GM13977 (cell line): Measurements from ENCODE around the gene LINC01488.

Experiments used
- DNase-seq: peaks from one replicate; pipeline ENCODE4 v3.0.0; 2012; ENCODE audit warnings: low spot score
- in situ Hi-C: fragments of 300-500 bp; cut with MboI; formaldehyde crosslinking; loops from one replicate; pipeline ENCODE4 v1.12.0; 2022; ENCODE audit warnings: low sequenced_read_pairs, low pct_unique_long_range_greater_than_20kb, mixed read lengths, inconsistent platforms; ENCODE audit not compliant: unreplicated experiment
- TF ChIP-seq, protein P1 (sequence below): IDR thresholded peaks from 2 replicates; pipeline ENCODE4 v1.5.1; 2012; ENCODE audit warnings: mild to moderate bottlenecking, control low read depth; ENCODE audit not compliant: insufficient read depth; ENCODE audit errors: extremely low read depth, missing control alignments

LINC01488 gene

DNA sequence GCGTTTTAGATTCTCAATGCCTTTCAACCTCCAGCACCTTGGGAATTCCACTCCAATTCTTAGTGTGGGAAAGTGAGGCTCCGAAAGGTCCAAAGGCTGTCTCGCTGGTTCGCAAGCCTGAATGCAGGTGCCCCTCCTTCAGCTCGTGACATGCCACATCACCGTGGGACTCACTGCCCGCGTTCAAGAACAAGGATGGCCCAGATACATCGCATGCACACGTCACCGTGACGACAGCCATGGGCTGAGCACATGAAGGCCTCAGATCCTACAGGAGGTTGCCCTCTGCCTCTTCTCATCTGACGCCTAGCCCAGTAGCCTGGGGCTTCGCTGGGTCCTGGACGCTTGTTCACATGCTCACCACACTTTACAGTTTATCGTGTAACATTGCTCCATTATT is 4.4 kb upstream of the LINC01488 start:
- in situ Hi-C loops = no loop called here
- TF ChIP-seq, protein P1, sequence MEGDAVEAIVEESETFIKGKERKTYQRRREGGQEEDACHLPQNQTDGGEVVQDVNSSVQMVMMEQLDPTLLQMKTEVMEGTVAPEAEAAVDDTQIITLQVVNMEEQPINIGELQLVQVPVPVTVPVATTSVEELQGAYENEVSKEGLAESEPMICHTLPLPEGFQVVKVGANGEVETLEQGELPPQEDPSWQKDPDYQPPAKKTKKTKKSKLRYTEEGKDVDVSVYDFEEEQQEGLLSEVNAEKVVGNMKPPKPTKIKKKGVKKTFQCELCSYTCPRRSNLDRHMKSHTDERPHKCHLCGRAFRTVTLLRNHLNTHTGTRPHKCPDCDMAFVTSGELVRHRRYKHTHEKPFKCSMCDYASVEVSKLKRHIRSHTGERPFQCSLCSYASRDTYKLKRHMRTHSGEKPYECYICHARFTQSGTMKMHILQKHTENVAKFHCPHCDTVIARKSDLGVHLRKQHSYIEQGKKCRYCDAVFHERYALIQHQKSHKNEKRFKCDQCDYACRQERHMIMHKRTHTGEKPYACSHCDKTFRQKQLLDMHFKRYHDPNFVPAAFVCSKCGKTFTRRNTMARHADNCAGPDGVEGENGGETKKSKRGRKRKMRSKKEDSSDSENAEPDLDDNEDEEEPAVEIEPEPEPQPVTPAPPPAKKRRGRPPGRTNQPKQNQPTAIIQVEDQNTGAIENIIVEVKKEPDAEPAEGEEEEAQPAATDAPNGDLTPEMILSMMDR = no peak
- DNase-seq = no peak

DNA sequence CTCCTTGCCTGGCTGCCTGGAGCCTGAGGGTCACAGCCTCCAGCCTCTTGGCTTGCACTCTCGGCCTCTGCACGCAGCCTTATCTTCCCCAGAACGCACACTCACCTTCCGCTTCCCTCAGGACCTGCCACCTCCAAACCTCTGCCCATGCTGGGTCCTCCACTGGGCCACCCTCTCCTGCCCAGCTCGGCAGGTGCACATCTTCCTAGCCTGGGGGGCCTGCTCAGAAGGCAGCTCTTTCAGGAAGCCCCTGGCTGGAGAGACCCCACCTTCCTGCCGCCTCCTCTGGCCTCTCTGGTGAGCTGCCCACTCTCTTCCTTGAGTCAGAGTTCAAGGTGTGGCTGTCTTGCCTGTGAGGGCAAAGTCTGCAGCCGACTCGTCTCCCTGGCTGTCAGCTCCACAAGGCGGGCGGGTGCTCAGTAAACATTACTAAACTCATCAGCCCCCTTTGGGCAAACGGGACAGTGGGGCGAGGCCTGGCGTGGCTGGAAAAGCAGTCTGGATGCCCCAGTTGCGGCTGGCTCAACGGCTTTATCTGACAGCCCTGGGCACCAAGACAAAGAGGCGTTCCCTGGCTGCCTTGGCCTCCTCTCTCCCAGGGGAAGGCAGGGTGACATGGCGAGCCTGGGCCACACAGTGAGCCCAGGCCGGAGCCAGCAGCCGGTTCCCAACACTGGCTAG is 1.7 kb upstream of the LINC01488 start:
- TF ChIP-seq, protein P1 = no peak
- in situ Hi-C loops = no loop called here
- DNase-seq = no peak

DNA sequence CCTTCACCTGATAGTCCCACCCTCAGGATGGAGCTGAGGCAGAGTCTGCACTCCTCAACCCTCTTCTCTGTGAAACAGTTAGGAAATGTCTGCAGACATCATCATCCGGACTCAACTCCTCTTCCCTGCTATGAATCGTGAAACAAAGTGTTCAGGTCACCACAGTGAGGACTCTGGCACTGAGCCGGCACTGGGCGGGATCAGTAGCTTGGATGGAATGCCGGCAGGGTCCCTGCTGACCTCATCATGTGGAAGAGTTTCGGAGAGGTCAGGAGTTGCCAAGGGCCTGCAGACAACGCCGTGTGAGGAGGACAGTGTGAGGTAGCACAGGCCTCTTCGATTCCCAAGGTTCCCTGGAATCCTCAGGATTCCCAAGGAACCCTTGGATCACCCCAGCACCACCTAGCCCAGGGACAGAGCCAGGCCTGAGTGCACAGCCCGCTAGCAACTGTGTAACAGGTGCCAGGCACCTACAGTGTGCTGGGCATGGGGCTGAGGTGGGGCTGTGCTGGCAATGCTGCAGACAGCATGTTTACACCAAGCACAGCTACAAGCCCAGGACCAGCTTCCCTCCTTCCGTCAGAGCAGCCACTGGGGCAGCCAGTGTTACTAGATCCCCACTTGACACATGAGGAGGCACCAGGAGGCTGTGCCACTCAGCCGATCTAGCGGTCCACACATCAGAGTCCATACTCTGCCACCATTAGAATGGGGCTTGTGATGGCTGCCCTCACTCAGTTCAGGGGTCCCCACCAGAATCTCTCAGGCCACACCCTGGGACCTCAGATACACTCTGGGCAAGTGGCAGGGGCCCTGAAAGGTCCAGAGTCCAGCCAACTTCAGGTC is 693 bp upstream of the LINC01488 start:
- DNase-seq = no peak
- TF ChIP-seq, protein P1 = no peak
- in situ Hi-C loops = no loop called here

DNA sequence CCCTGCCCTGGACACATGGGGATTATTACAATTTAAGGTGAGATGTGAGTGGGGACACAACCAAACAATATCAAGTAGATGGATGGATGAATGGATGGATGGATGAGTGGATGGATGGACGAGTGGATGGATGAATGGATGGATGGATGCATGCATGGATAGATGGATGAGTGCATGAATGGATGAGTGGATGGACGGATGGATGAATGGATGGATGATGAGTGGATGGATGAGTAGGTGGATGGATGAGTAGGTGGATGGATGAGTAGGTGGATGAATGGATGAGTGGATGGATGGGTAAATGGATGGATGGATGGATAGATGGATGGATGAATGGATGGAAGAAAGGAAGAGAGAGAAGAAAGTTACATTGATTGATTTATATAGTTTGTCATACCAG is 859 bp downstream of the LINC01488 start:
- in situ Hi-C loops = no loop called here
- TF ChIP-seq, protein P1 = no peak
- no peak for DNase-seq

DNA sequence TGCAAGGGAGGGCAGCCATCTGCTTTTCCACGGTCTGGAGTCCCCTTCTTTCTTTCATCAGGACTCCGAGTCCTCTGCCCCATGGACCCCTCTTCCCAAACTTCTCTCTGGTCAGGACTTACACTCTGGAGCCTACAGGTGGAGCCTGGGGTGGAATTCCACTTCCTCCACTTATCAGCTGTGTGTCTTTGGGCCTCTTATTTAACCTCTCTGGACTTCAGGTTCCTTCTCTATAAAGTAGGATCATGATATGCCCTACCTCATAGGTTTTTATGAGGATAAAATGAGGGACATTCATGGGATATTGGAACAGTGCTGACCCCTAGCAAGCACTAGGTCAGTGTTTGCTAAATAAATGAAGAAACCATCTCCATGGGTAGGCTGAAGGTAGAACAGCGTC is 1.7 kb downstream of the LINC01488 start:
- TF ChIP-seq, protein P1 = no peak
- in situ Hi-C loops = no loop called here
- DNase-seq = no peak

DNA sequence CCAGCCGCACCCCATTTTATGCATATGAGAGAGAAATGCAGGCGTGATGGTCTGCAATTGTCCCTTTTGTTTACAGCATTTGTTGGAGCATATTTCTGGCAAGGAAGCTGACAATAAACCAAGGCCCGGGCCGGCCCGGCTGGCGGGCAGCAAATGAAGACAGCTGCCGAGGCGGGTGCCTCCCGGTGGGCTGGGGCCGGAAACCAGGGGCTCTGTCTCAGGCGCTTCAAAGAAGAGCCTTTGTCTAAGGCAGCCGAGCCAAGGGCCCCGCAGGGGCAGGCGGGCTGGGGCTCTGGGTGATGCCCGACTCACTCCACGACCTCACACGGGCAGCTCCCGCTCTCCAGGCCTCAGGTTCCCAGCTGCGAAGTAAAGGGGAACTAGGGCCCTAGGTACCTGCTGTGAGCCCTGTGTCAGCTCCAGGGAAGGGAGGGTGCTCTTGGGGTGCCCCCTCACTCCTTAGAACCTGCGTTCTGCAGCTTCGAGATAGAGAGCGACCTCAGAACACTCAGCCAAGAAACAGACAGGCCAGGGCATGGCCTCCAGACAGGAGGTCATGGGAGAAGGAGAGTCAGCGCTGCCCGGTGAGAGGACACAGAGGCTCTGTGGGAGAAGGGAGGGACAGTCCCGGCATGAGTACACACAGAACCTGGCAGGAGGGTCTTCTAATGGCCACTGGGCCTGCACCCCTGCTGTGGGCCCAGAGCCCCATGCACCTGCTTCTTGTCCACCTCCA is 2.4 kb downstream of the LINC01488 start:
- no peak for DNase-seq
- in situ Hi-C loops = no loop called here
- TF ChIP-seq, protein P1 = no peak
